Vagina (tissue), 2 donors: ENCODE measurements around the gene DYNC2I2.

Experiments
- CTCF ChIP-seq, 3 experiments: fragments of 450-650 bp in 2 of 3; fragments of 200-600 bp in 1 of 3; sonication (generic) in 1 of 3; IDR thresholded peaks; one replicate each; pipeline ENCODE4 v1.5.1; 2017 to 2019; ENCODE audit warnings: antibody characterized with exemption in 3 of 3, mild to moderate bottlenecking in 2 of 3, moderate library complexity in 2 of 3
- POLR2A ChIP-seq, 2 donors: fragments of 450-650 bp; IDR thresholded peaks; one replicate each; pipeline ENCODE4 v1.6.1; 2017; ENCODE audit warnings: antibody characterized with exemption in 2 of 2, mild to moderate bottlenecking in 2 of 2, moderate library complexity in 2 of 2
- POLR2AphosphoS5 ChIP-seq, 2 donors: sonication (generic); formaldehyde crosslinking; IDR thresholded peaks; one replicate each; pipeline ENCODE4 v1.9.0; 2017; ENCODE audit warnings: antibody characterized with exemption in 2 of 2, mild to moderate bottlenecking in 2 of 2, low read depth in 1 of 2; ENCODE audit not compliant: insufficient read depth in 1 of 2

GRCh38 chr9:128636556-128637530 is 19.8 kb downstream of the DYNC2I2 start:
- TF ChIP-seq CTCF (IDR thresholded peaks at IDR 0.05) (no peak), POLR2A (IDR thresholded peaks at IDR 0.05) (no peak), POLR2AphosphoS5 (IDR thresholded peaks at IDR 0.05; ENCODE audit: insufficient read depth in 1 of 2, low read depth in 1 of 2) (no peak)
